Measurements from ENCODE around the gene UBAC2.

Gene UBAC2

GRCh38 chr13:99200432-99201167 is at the start of gene UBAC2:
UBAC2 (plus strand) TSS chr13:99200854; CDS start chr13:99200909, 55 bp downstream.
- peak; percentile 98 for DNase-seq (ENCODE audit: low spot score)

GRCh38 chr13:99151516-99151915 is 49.1 kb upstream of the UBAC2 start:
- DNase-seq (ENCODE audit: low spot score) = no peak

- no peak for DNase-seq (ENCODE audit: low spot score)
Measured at GRCh38 chr13:99153219-99153618, 47.4 kb upstream of the UBAC2 start.

GRCh38 chr13:99154064-99154463 is 46.6 kb upstream of the UBAC2 start:
- no peak for DNase-seq (ENCODE audit: low spot score)

GRCh38 chr13:99155821-99156220 is 44.8 kb upstream of the UBAC2 start:
- DNase-seq (ENCODE audit: low spot score) = no peak

GRCh38 chr13:99157046-99157445 is 43.6 kb upstream of the UBAC2 start:
- no peak for DNase-seq (ENCODE audit: low spot score)

- DNase-seq (ENCODE audit: low spot score) = no peak
Measured at GRCh38 chr13:99158846-99159245, 41.8 kb upstream of the UBAC2 start.

- no peak for DNase-seq (ENCODE audit: low spot score)
Measured at GRCh38 chr13:99159331-99160061, 41.2 kb upstream of the UBAC2 start.

GRCh38 chr13:99160415-99160814 is 40.2 kb upstream of the UBAC2 start:
- no peak for DNase-seq (ENCODE audit: low spot score)

- DNase-seq (ENCODE audit: low spot score) = no peak
Measured at GRCh38 chr13:99161512-99161911, 39.1 kb upstream of the UBAC2 start.

- DNase-seq (ENCODE audit: low spot score) = no peak
Measured at GRCh38 chr13:99162567-99163361, 37.9 kb upstream of the UBAC2 start.

GRCh38 chr13:99164226-99164625 is 36.4 kb upstream of the UBAC2 start:
- DNase-seq (ENCODE audit: low spot score) = no peak

GRCh38 chr13:99165753-99166587 is 34.7 kb upstream of the UBAC2 start:
- no peak for DNase-seq (ENCODE audit: low spot score)

- no peak for DNase-seq (ENCODE audit: low spot score)
Measured at GRCh38 chr13:99172951-99173350, 27.7 kb upstream of the UBAC2 start.

- DNase-seq (ENCODE audit: low spot score) = no peak
Measured at GRCh38 chr13:99173606-99174005, 27.0 kb upstream of the UBAC2 start.

- DNase-seq (ENCODE audit: low spot score) = no peak
Measured at GRCh38 chr13:99174533-99175100, 26.0 kb upstream of the UBAC2 start.

GRCh38 chr13:99176309-99177276 is 24.1 kb upstream of the UBAC2 start:
- peak; percentile 88 for DNase-seq (ENCODE audit: low spot score)

- no peak for DNase-seq (ENCODE audit: low spot score)
Measured at GRCh38 chr13:99178636-99179035, 22.0 kb upstream of the UBAC2 start.

GRCh38 chr13:99179460-99179859 is 21.2 kb upstream of the UBAC2 start:
- no peak for DNase-seq (ENCODE audit: low spot score)

- DNase-seq (ENCODE audit: low spot score) = no peak
Measured at GRCh38 chr13:99182439-99182838, 18.2 kb upstream of the UBAC2 start.
